GM21529 (cell line): Measurements from ENCODE around the gene CCM2L.
A peak's percentile ranks its signal among the peaks of the same experiment; 100 is the strongest.
"Not testable (repeated sequence)": the region's sequence is repeated elsewhere in the genome, so short reads cannot be mapped to it uniquely, and the experiment has no call there.

ENCODE experiments used
- ATAC-seq: cut with Tn5 transposase; IDR thresholded peaks from one replicate; pipeline ENCODE4 v1.9.1; 2021; ENCODE audit not compliant: unreplicated experiment

CCM2L gene

GRCh38 chr20:32028647-32029372 lies 18.6 kb downstream of the CCM2L start:
- ATAC-seq = no peak

DNA sequence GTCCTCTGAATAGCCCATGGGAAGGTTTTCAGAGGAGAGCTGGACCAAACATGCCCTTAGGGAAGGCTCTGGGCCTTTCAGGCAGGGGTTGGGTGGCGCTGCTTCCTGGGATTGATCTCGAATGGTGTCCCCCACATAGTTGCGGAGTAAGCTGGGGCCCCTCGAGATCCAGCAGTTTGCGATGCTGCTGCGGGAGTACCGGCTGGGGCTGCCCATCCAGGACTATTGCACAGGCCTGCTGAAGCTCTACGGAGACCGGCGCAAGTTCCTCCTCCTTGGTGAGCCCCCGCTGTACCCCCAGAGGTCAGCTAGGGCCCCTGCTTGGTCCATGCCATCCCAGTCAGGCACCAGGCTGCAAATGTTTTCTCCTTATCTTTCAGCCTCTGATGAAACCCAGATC lies 19.3 kb downstream of the CCM2L start:
- no peak for ATAC-seq

DNA sequence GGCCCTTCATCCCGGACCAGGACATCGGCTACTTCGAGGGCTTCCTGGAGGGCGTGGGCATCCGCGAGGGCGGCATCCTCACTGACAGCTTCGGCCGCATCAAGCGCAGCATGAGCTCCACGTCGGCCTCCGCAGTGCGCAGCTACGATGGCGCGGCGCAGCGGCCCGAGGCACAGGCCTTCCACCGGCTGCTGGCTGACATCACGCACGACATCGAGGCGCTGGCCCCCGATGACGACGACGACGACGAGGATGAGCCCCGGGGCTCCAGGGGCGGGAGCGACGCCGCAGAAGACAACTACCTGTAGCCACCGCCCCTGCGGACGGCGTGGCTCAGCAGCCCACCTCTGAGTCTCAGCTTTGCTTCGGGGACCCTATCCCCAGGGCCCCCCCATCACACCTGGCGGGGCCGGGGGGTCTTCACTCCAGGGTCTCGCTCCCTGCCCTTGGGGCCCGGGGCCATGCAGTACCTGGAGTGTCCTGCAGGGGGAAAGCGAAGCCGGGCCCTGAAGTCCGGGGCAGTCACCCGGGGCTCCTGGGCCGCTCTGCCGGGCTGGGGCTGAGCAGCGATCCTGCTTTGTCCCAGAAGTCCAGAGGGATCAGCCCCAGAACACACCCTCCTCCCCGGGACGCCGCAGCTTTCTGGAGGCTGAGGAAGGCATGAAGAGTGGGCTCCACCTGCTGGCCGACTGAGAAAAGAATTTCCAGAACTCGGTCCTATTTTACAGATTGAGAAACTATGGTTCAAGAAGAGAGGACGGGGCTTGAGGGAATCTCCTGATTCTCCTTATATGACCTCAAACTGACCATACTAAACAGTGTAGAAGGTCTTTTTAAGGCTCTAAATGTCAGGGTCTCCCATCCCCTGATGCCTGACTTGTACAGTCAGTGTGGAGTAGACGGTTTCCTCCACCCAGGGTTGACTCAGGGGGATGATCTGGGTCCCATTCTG lies 21.0 kb downstream of the CCM2L start:
- ATAC-seq = no peak

DNA sequence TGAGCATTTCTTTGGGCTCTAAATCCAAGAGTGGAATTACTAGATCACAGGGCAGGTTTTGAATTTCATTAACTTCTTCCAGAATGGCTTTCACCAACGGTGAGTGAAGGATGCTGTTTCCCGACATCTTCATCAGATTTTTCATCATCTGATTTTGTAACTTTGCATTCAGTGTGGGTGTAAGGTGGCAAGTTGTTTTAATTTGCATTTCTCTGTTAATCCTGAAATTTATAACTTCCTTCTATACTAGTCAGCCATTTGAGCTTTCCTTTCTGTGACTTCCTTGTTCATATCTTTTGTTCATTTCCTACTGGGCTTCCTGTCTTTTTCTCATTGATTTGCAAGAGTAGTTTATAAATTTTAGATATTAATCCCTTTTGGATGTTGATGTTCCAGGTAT lies 23.1 kb downstream of the CCM2L start:
- ATAC-seq = no peak

DNA sequence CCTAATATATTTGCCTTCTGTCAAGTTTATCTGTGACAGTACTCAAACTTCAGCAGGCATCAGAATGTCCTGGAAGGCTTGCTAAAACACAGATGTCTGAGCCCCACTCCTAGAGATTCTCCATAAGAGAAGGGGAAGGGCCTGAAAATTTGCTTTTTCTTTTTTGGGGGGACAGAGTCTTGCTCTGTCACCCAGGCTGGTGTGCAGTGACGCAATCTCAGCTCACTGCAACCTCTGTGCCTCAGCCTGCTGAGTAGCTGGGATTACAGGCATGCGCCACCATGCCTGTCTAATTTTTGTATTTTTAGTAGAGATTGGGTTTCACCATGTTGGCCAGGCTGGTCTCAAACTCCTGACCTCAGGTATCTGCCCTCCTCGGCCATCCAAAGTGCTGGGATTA lies 23.5 kb downstream of the CCM2L start:
- not testable (repeated sequence) for ATAC-seq

- no peak for ATAC-seq
These were observed 24.6 kb downstream of the CCM2L start for GRCh38 chr20:32034581-32035425.

DNA sequence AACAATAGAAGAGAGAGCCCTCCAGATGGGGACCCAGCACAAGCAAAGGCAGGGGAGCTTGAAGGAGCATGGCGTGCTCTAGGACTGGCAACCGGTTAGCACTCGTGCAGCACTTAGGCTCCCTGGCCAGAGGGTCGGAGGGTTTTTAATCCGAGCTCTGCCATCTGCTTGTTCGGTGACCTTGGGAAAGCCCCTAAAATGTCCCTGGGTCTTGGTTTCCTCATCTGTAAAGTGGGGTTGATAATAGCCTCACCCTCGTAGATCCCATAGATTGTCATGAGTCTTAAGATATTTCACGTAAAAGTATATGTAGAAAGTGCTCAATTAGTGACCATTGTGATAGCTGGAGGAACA lies 25.2 kb downstream of the CCM2L start:
- no peak for ATAC-seq

DNA sequence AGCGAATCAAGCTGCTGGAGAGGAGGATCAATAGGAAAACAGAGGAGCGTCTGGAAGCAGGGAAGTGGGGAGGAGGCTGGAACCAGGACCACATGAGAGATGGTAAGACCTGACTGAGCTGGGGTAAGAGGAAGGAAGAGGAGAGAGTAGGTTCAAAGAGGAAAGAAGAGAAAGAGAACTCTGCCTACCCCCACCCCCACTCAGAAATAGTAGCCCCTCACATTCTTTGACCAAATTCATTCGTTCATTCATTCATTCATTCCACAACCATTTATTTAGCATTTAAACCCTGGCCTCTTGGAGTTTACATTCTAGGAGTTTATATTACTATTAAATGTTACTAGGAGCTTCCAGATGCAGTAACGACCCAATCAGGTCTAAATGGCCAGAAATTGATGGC lies 26.0 kb downstream of the CCM2L start:
- no peak for ATAC-seq

GRCh38 chr20:32036716-32037485 lies 26.7 kb downstream of the CCM2L start:
- ATAC-seq = no peak

- no peak for ATAC-seq
These were observed 27.7 kb downstream of the CCM2L start for GRCh38 chr20:32037929-32038328.

DNA sequence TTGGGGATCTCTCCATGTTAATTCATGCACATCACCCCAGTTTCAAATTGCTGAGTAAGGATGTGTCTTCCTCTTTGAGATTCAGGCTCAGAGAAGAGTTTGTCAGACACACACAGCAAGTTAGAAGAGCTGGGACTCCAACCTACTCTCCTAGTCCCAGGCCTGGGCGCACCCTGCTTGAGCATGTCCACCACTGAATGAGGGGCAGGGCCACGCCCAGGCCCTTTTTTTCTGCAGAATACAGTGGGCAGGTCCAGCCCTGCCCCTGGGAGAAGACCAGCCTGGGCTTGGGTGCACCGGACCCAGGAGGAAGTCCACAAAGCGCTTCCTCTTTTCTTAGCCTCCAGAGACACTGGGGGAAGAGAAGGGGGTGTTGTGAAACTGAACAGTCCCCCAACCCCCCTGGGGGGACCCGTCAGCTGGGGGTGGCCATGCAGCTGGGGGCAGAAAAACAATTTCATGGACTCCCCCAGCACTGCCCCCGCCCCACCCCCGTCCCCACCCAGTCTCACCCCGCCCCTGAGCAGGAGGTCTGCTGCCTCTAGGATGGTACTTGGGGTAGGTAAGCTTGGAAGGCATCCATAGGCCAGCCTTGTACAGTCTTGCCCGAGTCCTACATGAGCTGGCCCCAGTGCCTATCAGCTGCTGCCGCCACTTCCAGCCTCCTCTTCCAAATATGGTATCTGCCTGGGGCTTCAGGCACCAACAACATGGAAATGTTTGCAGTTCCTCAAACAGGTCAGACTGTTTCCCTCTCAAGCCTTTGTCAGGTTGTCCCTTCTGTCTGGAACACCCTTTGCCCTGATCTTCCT lies 30.1 kb downstream of the CCM2L start:
- ATAC-seq = peak; percentile 74

DNA sequence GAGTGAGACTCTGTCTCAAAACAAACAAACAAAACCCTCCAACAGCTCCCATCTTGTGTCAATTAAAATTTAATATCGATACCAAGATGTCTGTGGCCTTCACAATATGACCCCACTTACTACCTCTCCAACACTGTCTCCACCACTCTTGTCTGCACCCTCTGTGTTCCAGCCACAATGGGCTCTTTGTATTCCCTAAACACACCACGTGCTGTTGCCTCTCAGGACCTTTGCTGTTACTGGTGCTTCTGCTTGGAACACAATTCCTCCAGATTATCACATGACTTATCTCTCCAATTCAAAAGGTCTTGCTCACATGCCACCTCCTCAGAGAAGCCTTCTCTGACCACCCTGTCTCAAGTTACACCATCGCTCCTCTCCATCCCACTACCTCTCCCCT lies 35.8 kb downstream of the CCM2L start:
- no peak for ATAC-seq

DNA sequence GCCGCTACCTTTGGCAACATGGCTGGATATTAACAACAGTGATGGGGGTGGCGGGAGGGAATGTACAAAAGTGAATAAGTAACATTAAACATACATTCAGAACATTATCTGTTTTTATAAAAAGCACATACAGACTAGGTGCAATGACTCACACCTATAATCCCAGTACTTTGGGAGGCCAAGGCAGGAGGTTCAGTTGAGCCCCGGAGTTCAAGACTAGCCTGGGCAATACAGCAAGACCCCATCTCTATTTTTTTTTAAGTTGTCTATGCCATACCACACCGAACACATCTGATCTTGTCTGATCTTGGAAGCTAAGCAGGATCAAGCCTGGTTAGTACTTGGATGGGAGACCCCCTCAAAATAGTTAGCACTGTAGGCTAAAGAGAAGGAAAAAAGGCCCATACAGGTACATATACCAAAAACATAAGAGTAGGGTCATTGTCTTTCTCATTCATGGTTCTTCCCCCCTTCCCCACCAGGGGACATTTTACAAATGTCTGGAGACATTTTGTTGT lies 40.1 kb downstream of the CCM2L start:
- no peak for ATAC-seq

- ATAC-seq = peak; percentile 44
These were observed 40.8 kb downstream of the CCM2L start for GRCh38 chr20:32050851-32051556.

- ATAC-seq = no peak
These were observed 41.5 kb downstream of the CCM2L start for GRCh38 chr20:32051720-32052089.

- ATAC-seq = no peak
These were observed 42.0 kb downstream of the CCM2L start, which contains the start of gene HCK for GRCh38 chr20:32052090-32052777. HCK (plus strand) TSS chr20:32052242.

DNA sequence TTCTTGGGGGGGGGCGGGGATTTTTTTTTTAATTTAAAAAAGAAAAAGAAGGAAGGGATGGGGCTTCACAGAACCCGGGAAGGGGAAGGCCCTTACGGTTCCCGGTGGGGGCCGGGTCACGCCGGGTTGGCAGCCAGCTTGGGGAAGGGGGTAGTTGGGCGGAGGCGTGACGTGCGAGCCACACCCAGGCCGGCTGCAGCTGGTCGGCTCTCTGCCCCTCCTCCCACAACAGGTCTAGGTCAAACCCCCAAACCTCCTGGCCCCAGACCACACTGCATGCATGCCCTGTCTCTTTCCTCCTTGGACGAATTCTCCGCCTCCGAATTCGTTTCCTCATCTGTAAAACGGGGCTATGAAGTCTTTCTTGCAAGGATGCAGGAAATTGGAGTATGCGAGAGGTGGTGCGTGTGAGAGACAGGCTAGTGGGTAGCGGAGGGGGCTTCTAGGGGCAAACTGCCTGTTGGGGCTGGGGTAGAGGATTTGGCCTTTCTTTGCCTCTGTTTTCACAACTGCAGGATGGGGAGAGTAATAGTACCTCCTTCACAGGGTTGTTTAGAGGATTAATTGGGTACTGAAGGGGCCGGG lies 42.6 kb downstream of the CCM2L start:
- no peak for ATAC-seq

DNA sequence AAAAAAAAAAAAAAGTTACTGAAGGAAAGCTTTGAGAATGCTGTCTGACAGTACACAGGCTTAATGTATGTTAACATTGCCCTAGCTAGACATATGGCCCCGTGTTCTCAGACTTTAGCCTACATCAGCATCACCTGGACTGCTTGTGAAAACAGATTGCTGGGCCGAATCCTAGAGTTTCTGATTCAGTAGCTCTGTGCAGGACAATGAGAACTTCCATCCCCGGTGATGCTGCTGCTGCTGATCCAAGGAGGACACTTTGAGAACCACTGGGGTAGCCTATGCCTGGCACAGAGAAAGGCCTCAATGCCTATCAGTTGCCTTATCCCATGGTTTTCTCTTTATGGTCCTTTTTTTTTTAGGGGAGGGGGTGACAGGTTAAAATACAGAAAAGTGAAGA lies 43.4 kb downstream of the CCM2L start:
- no peak for ATAC-seq
